IPS-NIHi7 (cell line): ENCODE data around the gene GPR15.

Source experiments
- DNase-seq: peaks from one replicate; pipeline ENCODE4 v3.0.0; 2012; ENCODE audit warnings: mixed read lengths; ENCODE audit errors: extremely low spot score

The GPR15 gene

GRCh38 chr3:98531622-98532274, at the start of gene GPR15:
Gene GPR15, plus strand, starts transcription at chr3:98531978. Its CDS starts 56 bp downstream, at chr3:98532034.
- no peak for DNase-seq

GRCh38 chr3:98482717-98483482, 48.9 kb upstream of the GPR15 start:
- peak; percentile 11 for DNase-seq

DNA sequence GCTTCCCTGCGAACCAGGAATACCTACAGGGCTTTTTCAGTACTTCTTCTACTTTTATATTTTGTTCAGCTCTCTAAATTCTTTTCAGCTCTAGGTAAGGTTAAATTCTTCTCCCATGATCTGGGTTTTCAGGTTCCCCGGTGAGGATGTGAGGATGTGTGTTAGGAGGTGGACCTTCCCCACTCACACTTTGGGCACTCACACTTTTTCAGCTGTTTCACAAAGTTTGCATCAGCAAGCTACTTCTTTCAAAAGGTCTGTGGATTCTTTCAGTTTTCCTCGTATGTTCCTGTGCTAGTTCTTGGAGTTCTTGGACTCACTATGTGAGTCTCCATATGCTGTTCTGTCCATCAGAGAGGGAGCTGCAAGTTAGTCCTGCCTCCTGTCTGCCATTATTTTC, 48.2 kb upstream of the GPR15 start:
- no peak for DNase-seq

DNA sequence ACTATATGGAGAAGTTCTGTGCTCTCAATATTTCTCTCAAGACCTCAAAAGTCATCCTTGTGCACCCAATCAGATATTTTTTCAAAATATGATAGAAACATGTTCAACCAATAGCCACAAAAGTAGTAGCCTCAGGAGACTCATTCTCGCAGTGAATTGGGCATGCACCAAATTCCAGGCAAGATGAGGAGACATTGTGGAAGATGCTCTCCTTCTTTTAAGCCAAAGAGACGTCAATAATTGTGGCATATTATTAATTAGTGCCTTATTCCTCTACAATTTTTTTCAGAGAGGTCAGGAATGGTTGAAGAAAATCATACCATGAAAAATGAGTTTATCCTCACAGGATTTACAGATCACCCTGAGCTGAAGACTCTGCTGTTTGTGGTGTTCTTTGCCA, 34.4 kb upstream of the GPR15 start, which contains the start of gene OR5K2:
OR5K2 (plus strand) TSS at position 301 of the 400 bp plus-strand sequence; CDS start at position 301, 0 bp downstream.
- no peak for DNase-seq

DNA sequence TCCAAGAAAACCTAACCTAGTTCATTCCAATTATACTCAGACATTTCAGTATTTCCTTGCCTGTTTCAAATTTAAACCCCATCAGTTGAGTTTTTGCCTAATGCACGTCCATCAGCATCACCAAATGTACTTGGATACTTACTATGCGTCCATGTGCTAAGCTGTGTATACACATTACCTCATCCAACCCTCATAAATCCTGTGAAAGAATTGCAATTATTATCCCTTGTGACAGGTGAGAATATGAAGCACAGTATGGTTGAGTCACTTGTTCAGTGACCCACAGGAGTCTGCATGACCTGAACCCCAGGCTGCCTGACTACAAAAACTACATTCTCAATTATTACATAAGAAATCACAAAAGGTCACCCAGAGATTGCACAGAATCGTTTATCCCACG, 31.8 kb upstream of the GPR15 start:
- DNase-seq, result no peak

GRCh38 chr3:98501270-98501669, 30.5 kb upstream of the GPR15 start:
- no peak for DNase-seq

GRCh38 chr3:98501863-98502576, 29.8 kb upstream of the GPR15 start:
- DNase-seq, result no peak

DNA sequence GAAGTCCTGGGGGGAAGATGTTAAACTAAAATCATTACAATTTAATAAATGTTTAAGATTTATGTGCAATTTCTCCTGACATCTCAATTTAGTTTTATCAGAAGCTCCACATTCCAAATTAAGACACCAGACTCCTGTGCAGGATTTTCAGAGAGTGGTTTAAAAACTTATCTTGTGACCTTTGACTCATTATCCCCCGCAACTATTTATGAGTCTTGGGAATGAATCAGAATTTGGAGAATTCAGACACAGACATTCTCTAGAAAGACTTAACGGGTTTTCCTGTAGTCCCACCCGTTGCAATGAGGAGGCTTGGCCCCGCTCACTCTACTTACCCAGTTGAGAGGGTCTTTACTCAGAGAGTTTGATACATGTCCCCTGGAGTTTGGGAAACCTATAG, 27.2 kb upstream of the GPR15 start:
- no peak for DNase-seq

DNA sequence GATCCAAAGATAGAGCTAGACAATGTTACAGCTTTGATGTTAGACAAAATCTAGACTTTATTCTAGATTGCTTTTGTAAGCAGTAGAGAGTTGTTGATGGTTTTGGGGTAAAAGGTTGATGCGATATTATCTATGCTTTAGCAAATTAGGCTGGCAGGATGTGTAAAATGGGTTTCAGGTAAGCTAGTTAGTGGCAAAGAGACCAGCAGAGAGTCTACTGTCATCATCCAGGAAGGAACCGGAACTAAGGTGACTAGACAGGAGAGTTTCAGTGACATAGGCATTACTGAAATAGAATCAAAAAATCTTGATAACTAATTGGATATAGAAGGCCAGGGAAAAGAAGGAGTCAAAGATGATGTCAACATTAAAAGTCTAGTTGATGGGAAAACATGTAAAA, 23.2 kb upstream of the GPR15 start:
- no peak for DNase-seq

- DNase-seq, result no peak
Observed at GRCh38 chr3:98512576-98512975, 19.2 kb upstream of the GPR15 start.

- no peak for DNase-seq
Observed at GRCh38 chr3:98513091-98513511, 18.7 kb upstream of the GPR15 start.

GRCh38 chr3:98513736-98514135, 18.0 kb upstream of the GPR15 start:
- no peak for DNase-seq

GRCh38 chr3:98514948-98515347, 16.8 kb upstream of the GPR15 start:
- no peak for DNase-seq

GRCh38 chr3:98518816-98519215, 13.0 kb upstream of the GPR15 start:
- no peak for DNase-seq

DNA sequence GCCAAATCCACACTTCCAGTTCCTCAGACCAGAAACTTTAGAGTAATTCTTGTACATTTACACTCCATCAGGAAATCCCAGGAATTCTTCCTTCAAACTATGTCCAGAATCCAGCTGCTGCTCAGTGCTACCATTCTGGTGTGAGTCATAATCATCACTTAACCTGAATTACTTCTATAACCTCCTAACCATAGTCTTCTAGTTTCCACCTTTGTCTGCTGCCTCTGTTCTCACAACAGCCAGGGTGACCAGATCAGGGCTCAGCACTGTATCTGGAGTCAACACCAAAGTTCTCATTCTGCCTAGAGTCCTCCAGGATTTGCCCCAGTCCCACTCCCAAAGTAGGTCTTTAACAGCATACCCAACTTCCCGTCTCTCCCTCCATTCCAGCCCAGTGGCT, 12.4 kb upstream of the GPR15 start:
- no peak for DNase-seq

- DNase-seq, result peak; percentile 24
Observed at GRCh38 chr3:98521897-98522543, 9.8 kb upstream of the GPR15 start.

DNA sequence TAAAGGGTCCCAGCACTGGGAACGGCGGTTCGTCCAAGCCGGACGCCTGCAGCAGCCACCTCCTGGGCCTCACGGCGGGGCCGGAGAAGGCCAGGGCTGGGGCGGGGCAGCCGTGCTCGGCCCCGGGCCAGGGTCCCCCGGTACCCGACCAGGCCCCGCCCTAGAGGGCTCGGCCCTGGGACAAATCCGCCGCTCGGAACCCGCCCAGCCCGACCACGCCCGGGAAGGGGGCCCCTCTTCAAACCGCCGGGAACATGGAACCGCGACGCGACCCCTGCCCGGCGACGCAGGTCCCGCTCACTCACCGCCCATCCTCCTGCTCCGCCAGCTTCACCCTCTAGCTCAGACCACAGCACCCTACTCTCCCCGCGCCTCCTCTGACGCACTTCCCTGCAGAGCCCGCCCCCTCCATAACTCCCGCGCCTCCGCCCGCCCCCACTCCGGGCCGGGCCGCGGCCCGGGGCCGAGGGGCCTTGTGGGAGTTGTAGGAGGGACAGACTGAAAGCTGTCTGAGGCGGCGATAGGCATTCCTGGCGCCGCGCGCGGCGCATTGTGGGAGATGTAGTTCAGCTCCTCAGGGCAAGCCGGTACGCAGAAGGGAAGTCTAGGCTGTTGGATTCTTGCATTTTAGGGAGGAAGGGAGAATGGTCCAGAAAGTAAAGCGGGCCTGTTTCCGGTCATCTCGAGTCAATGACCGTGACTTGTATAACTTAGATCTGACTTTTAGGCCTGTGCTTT, 9.1 kb upstream of the GPR15 start, which contains the start of gene CLDND1:
CLDND1 (minus strand) TSS at position 359 of the 738 bp plus-strand sequence. CDS start 1,478 bp downstream, outside the sequence.
- DNase-seq, result peak; percentile 96

DNA sequence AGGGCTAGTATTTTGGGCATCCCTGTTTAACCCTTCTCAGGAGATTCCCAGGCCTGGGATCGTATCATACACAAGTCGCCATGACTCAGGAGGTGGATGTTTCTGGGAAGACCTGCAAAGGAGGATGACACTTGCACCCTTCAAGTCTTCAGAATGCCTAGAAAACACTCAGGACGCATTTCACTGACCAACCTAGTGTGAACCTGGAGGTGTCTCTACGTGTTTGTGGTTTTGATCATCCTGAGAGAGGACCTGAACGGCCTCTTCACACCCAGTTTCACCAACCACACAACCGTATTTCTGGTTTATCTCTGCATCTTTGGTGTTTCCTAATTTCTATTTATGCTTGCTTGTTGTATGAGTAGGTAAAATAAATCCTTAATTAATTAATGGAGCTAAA, 6.3 kb upstream of the GPR15 start:
- no peak for DNase-seq

DNA sequence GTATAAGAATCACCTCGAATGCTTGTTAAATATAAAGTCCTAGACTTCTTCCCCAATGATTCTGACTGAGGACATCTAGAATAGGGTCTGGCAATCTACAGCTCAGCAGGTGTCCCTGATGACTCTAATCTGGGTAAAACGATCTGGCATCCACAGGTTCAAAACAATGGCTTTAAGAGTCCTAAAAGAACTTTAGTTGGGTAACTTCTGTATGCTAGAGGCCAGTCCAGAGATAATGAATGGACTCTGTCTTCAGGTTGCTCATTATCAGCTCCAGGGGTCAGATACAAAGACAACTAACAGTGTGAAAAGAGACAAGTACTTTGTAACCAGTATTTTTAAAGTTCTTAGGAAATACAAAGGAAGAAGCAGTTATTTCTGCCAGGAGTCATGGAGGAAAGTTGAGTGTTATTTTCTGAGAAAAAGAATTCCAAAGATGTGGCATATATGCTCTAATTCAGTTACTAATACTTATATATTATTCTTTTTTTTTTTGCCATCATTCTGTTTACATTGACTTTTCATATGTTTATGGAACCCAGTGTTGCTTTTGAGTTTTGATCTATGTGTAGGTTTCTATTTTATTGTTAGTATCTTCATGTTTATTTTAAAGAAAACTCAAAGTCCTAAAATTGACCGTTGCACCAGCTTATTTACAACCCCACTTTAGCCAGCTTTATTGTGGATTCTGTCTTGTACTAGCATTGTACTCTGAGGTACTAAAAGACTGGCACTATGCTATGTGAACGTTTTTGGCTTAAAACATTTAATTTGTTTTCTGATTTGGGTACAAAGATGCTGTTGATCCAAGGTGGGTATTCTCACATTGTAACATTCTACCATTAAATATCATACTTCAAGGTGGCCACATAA, 3.1 kb upstream of the GPR15 start:
- DNase-seq, result no peak

- DNase-seq, result no peak
Observed at GRCh38 chr3:98529856-98530459, 1.8 kb upstream of the GPR15 start.
